ENCODE results near the gene PITPNM3. TPM values are rescaled to one million over a fixed set of nuclear protein-coding genes. Genes with fewer than 3 reads are reported as not detected.

The PITPNM3 gene
- total RNA-seq, 1 donor from 2014 or later = 2.8 TPM

GRCh38 chr17:6505425-6506142, 50.8 kb downstream of the PITPNM3 start:
- H3K27ac Mint-ChIP-seq = no peak overlapping the region
- no peaks in the 10 kb centered on the region for H3K4me1 Mint-ChIP-seq (ENCODE audit: low read depth)
- H3K36me3 Mint-ChIP-seq (ENCODE audit: insufficient read depth) = no peaks in the 10 kb centered on the region
- no peak overlapping the region for H3K4me3 Mint-ChIP-seq (ENCODE audit: low read depth)
- DNase-seq (ENCODE audit: low spot score, unreplicated experiment) = no peak
- no peak for TF ChIP-seq CTCF (IDR thresholded peaks at IDR 0.05; ENCODE audit: unreplicated experiment)
- peaks cover 3% of the 10 kb centered on the region for H3K27me3 Mint-ChIP-seq
- no peaks in the 10 kb centered on the region for H3K9me3 Mint-ChIP-seq (ENCODE audit: low read depth)

GRCh38 chr17:6503641-6504195, 52.6 kb downstream of the PITPNM3 start:
- no peak for TF ChIP-seq CTCF (IDR thresholded peaks at IDR 0.05; ENCODE audit: unreplicated experiment)
- Mint-ChIP-seq H3K27ac (no peak overlapping the region), H3K9me3 (ENCODE audit: low read depth) (no peaks in the 10 kb centered on the region), H3K36me3 (ENCODE audit: insufficient read depth) (no peaks in the 10 kb centered on the region), H3K4me1 (ENCODE audit: low read depth) (no peaks in the 10 kb centered on the region), H3K4me3 (ENCODE audit: low read depth) (no peak overlapping the region), H3K27me3 (peaks cover 3% of the 10 kb centered on the region)
- no peak for DNase-seq (ENCODE audit: low spot score, unreplicated experiment)

- peaks cover 10% of the 10 kb centered on the region for H3K27me3 Mint-ChIP-seq
- H3K27ac Mint-ChIP-seq = no peak overlapping the region
- no peak for TF ChIP-seq CTCF (IDR thresholded peaks at IDR 0.05; ENCODE audit: unreplicated experiment)
- no peak for DNase-seq (ENCODE audit: low spot score, unreplicated experiment)
- no peak overlapping the region for H3K4me3 Mint-ChIP-seq (ENCODE audit: low read depth)
- H3K9me3 Mint-ChIP-seq (ENCODE audit: low read depth) = no peaks in the 10 kb centered on the region
- no peaks in the 10 kb centered on the region for H3K4me1 Mint-ChIP-seq (ENCODE audit: low read depth)
- H3K36me3 Mint-ChIP-seq (ENCODE audit: insufficient read depth) = no peaks in the 10 kb centered on the region
Measured at GRCh38 chr17:6502871-6503509, 53.4 kb downstream of the PITPNM3 start.

GRCh38 chr17:6502142-6502541, 54.2 kb downstream of the PITPNM3 start:
- no peak for TF ChIP-seq CTCF (IDR thresholded peaks at IDR 0.05; ENCODE audit: unreplicated experiment)
- Mint-ChIP-seq H3K9me3 (ENCODE audit: low read depth) (no peaks in the 10 kb centered on the region), H3K36me3 (ENCODE audit: insufficient read depth) (no peaks in the 10 kb centered on the region), H3K4me1 (ENCODE audit: low read depth) (no peaks in the 10 kb centered on the region), H3K27ac (peak overlapping the region; percentile 41), H3K27me3 (peaks cover 15% of the 10 kb centered on the region), H3K4me3 (ENCODE audit: low read depth) (no peak overlapping the region)
- DNase-seq (ENCODE audit: low spot score, unreplicated experiment) = no peak

- no peak overlapping the region for H3K4me3 Mint-ChIP-seq (ENCODE audit: low read depth)
- no peaks in the 10 kb centered on the region for H3K36me3 Mint-ChIP-seq (ENCODE audit: insufficient read depth)
- H3K4me1 Mint-ChIP-seq (ENCODE audit: low read depth) = no peaks in the 10 kb centered on the region
- no peaks in the 10 kb centered on the region for H3K9me3 Mint-ChIP-seq (ENCODE audit: low read depth)
- peaks cover 23% of the 10 kb centered on the region for H3K27me3 Mint-ChIP-seq
- TF ChIP-seq CTCF (IDR thresholded peaks at IDR 0.05; ENCODE audit: unreplicated experiment) = no peak
- DNase-seq (ENCODE audit: low spot score, unreplicated experiment) = no peak
- H3K27ac Mint-ChIP-seq = no peak overlapping the region
Measured at GRCh38 chr17:6501359-6501758, 55.0 kb downstream of the PITPNM3 start.
